GM21390 (cell line): ENCODE measurements around the gene MAFF.
A peak's percentile ranks its signal among the peaks of the same experiment; 100 is the strongest.
"Not testable (repeated sequence)": the region's sequence is repeated elsewhere in the genome, so short reads cannot be mapped to it uniquely, and the experiment has no call there.

Experiments
- ATAC-seq: cut with Tn5 transposase; IDR thresholded peaks from one replicate; pipeline ENCODE4 v1.9.1; 2021; ENCODE audit not compliant: unreplicated experiment

MAFF gene

GRCh38 chr22:38177044-38177443 lies 24.8 kb upstream of the MAFF start:
- no peak for ATAC-seq

GRCh38 chr22:38177571-38177925 lies 24.2 kb upstream of the MAFF start:
- not testable (repeated sequence) for ATAC-seq

GRCh38 chr22:38177926-38178604 lies 23.7 kb upstream of the MAFF start:
- ATAC-seq, result no peak

- not testable (repeated sequence) for ATAC-seq
Measured at GRCh38 chr22:38178605-38178937, 23.2 kb upstream of the MAFF start.

- no peak for ATAC-seq
Measured at GRCh38 chr22:38180841-38181452, 20.8 kb upstream of the MAFF start.

- ATAC-seq, result peak; percentile 73
Measured at GRCh38 chr22:38181453-38182200, 20.2 kb upstream of the MAFF start, which contains the start of gene PLA2G6. TSS of gene PLA2G6 (minus strand) at chr22:38181830. CDS start at chr22:38169426, 12,404 bp downstream.

- ATAC-seq, result no peak
Measured at GRCh38 chr22:38184788-38185187, 17.0 kb upstream of the MAFF start.

- ATAC-seq, result no peak
Measured at GRCh38 chr22:38186429-38186828, 15.4 kb upstream of the MAFF start.

GRCh38 chr22:38187413-38188212 lies 14.2 kb upstream of the MAFF start:
- ATAC-seq, result no peak

- ATAC-seq, result no peak
Measured at GRCh38 chr22:38189104-38189503, 12.7 kb upstream of the MAFF start.

GRCh38 chr22:38190581-38190980 lies 11.2 kb upstream of the MAFF start:
- no peak for ATAC-seq

- ATAC-seq, result no peak
Measured at GRCh38 chr22:38191055-38191454, 10.7 kb upstream of the MAFF start.

- ATAC-seq, result no peak
Measured at GRCh38 chr22:38191731-38192474, 9.9 kb upstream of the MAFF start.

- ATAC-seq, result no peak
Measured at GRCh38 chr22:38192475-38192863, 9.3 kb upstream of the MAFF start.

- no peak for ATAC-seq
Measured at GRCh38 chr22:38193580-38193979, 8.2 kb upstream of the MAFF start.

- no peak for ATAC-seq
Measured at GRCh38 chr22:38196791-38197419, 4.9 kb upstream of the MAFF start.

GRCh38 chr22:38199826-38200559 lies 1.8 kb upstream of the MAFF start:
- ATAC-seq, result no peak

- peak; percentile 2 for ATAC-seq
Measured at GRCh38 chr22:38201371-38201710, 453 bp upstream of the MAFF start.

GRCh38 chr22:38202437-38203089 lies 769 bp downstream of the MAFF start:
- peak; percentile 8 for ATAC-seq
